Mucosa of descending colon (tissue), 3 donors: ENCODE results near the gene BCO1. TPM values are rescaled to one million over a fixed set of nuclear protein-coding genes. Genes with fewer than 3 reads are reported as not detected.

Experiments
- ATAC-seq: fragments of 200-7000 bp; cut with Tn5 transposase; one replicate; pipeline ENCODE4 v1.9.1; 2020; ENCODE audit warnings: mild to moderate bottlenecking, moderate library complexity
- DNase-seq, 3 donors: peaks; one replicate each; pipeline ENCODE4 v3.0.0-alpha.2; 2020
- H3K36me3 ChIP-seq: fragments of 200-600 bp; one replicate; pipeline ENCODE4 v1.8.0; 2021; ENCODE audit warnings: low read depth, mild to moderate bottlenecking
- H3K4me1 ChIP-seq: fragments of 200-600 bp; one replicate; pipeline ENCODE4 v1.8.0; 2021; ENCODE audit warnings: low read depth, mild to moderate bottlenecking
- H3K4me3 ChIP-seq: fragments of 200-600 bp; one replicate; pipeline ENCODE4 v1.8.0; 2021; ENCODE audit warnings: mild to moderate bottlenecking
- H3K9me3 ChIP-seq: fragments of 200-600 bp; one replicate; pipeline ENCODE4 v1.8.0; 2021; ENCODE audit warnings: mild to moderate bottlenecking
- CTCF ChIP-seq: fragments of 200-600 bp; IDR thresholded peaks from one replicate; pipeline ENCODE4 v1.8.0; 2022; ENCODE audit warnings: antibody characterized with exemption, mild to moderate bottlenecking
- intact Hi-C, 2 donors: fragments of 100-400 bp; cut with DNase I in 1 of 2; cut with micrococcal nuclease in 1 of 2; formaldehyde crosslinking; loops; one replicate each; pipeline versions ENCODE4 v1.11.0 to v1.11.1; 2022; cut with DNase I, micrococcal nuclease
- total RNA-seq, 3 donors: library from RNA; stranded (reverse); fragmentation: NEBNext Ultra II Directional in 2 of 3; extraction: Animal tissue kit (Norgen Biotek cat#: 25700) in 2 of 3; gene quantifications; one replicate each; pipeline versions ENCODE4 v1.2.1 to v1.2.4, GENCODE V29; 2021 to 2023
- donor health status: DM: no; HTN: no; CAD: no; lungs with moderate emphysema.
- donor health status: DM: no; HTN: no; CAD: no.
- donor health status: DM: no; HTN: yes; CAD: no.

The BCO1 gene
- total RNA-seq, 3 donors from 2014 or later: 2.2 to 6.5 (median 4.5) TPM

GRCh38 chr16:81259916-81260315 is 21.4 kb downstream of the BCO1 start:
- ATAC-seq: no peak
- no peak for DNase-seq
- Histone ChIP-seq H3K4me3 (no peak overlapping the region), H3K4me1 (no peaks in the 10 kb centered on the region), H3K9me3 (no peaks in the 10 kb centered on the region), H3K36me3 (no peaks in the 10 kb centered on the region)
- TF ChIP-seq CTCF: no peak
- intact Hi-C loops: no loop called here

GRCh38 chr16:81261049-81261648 is 22.7 kb downstream of the BCO1 start:
- no peak overlapping the region for H3K4me3 ChIP-seq
- intact Hi-C loops: no loop called here
- peak; percentile 63 for TF ChIP-seq CTCF
- H3K9me3 ChIP-seq: no peaks in the 10 kb centered on the region
- ATAC-seq (peak; percentile 62), DNase-seq (peak in 1 of 3 donors; percentile 68)
- H3K4me1 ChIP-seq: no peaks in the 10 kb centered on the region
- H3K36me3 ChIP-seq: no peaks in the 10 kb centered on the region

- peaks cover 8% of the 10 kb centered on the region for H3K4me1 ChIP-seq
- intact Hi-C loops: no loop called here
- DNase-seq (peak in 1 of 3 donors; percentile 49), ATAC-seq (no peak)
- no peak overlapping the region for H3K4me3 ChIP-seq
- H3K9me3 ChIP-seq: no peaks in the 10 kb centered on the region
- TF ChIP-seq CTCF: no peak
- H3K36me3 ChIP-seq: no peaks in the 10 kb centered on the region
Observed at GRCh38 chr16:81263470-81264220, 25.2 kb downstream of the BCO1 start.

- DNase-seq: no peak
- H3K9me3 ChIP-seq: no peaks in the 10 kb centered on the region
- H3K36me3 ChIP-seq: no peaks in the 10 kb centered on the region
- ATAC-seq: no peak
- TF ChIP-seq CTCF: no peak
- peaks cover 8% of the 10 kb centered on the region for H3K4me1 ChIP-seq
- intact Hi-C loops: no loop called here
- H3K4me3 ChIP-seq: no peak overlapping the region
Observed at GRCh38 chr16:81264386-81264785, 25.9 kb downstream of the BCO1 start.

- intact Hi-C loops: no loop called here
- H3K4me1 ChIP-seq: peaks cover 8% of the 10 kb centered on the region
- no peak for ATAC-seq
- DNase-seq: no peak
- no peak for TF ChIP-seq CTCF
- H3K4me3 ChIP-seq: no peak overlapping the region
- H3K36me3 ChIP-seq: no peaks in the 10 kb centered on the region
- no peaks in the 10 kb centered on the region for H3K9me3 ChIP-seq
Observed at GRCh38 chr16:81265052-81265451, 26.6 kb downstream of the BCO1 start.
